ENCODE measurements around the gene DSCAML1.

The DSCAML1 gene

GRCh38 chr11:117511931-117512539 is 285.0 kb downstream of the DSCAML1 start:
- no peak for DNase-seq

- DNase-seq = no peak
These were observed 285.5 kb downstream of the DSCAML1 start for GRCh38 chr11:117511483-117511930.

GRCh38 chr11:117510646-117511045 is 286.4 kb downstream of the DSCAML1 start:
- DNase-seq = no peak

GRCh38 chr11:117509543-117509942 is 287.5 kb downstream of the DSCAML1 start:
- DNase-seq = no peak

GRCh38 chr11:117506971-117507370 is 290.0 kb downstream of the DSCAML1 start:
- no peak for DNase-seq

GRCh38 chr11:117505285-117505970 is 291.6 kb downstream of the DSCAML1 start:
- DNase-seq = no peak

- no peak for DNase-seq
These were observed 294.3 kb downstream of the DSCAML1 start for GRCh38 chr11:117502779-117503100.

GRCh38 chr11:117502015-117502778 is 294.8 kb downstream of the DSCAML1 start:
- no peak for DNase-seq

- DNase-seq = no peak
These were observed 295.6 kb downstream of the DSCAML1 start for GRCh38 chr11:117501237-117501898.

GRCh38 chr11:117498791-117499190 is 298.2 kb downstream of the DSCAML1 start:
- DNase-seq = no peak

- DNase-seq = no peak
These were observed 299.6 kb downstream of the DSCAML1 start for GRCh38 chr11:117497206-117497951.

GRCh38 chr11:117495357-117495756 is 301.7 kb downstream of the DSCAML1 start:
- DNase-seq = no peak

- no peak for DNase-seq
These were observed 304.3 kb downstream of the DSCAML1 start for GRCh38 chr11:117492578-117493251.

GRCh38 chr11:117490911-117491310 is 306.1 kb downstream of the DSCAML1 start:
- no peak for DNase-seq

- DNase-seq = no peak
These were observed 306.9 kb downstream of the DSCAML1 start for GRCh38 chr11:117489999-117490679.

- DNase-seq = no peak
These were observed 307.7 kb downstream of the DSCAML1 start for GRCh38 chr11:117488996-117489952.

- no peak for DNase-seq
These were observed 311.0 kb downstream of the DSCAML1 start for GRCh38 chr11:117486059-117486458.

GRCh38 chr11:117484156-117484555 is 312.9 kb downstream of the DSCAML1 start:
- DNase-seq = no peak

GRCh38 chr11:117483372-117483771 is 313.6 kb downstream of the DSCAML1 start:
- no peak for DNase-seq

- no peak for DNase-seq
These were observed 314.1 kb downstream of the DSCAML1 start for GRCh38 chr11:117482881-117483280.

Measured in stimulated activated CD4-positive, alpha-beta T cell treated with anti-CD3 and anti-CD28 coated beads, Interleukin-15, amount 100 ng/mL, for 24 hours (primary cell).